H1 (cell line): ENCODE measurements around the gene UPF1. TPM values are rescaled to one million over a fixed set of nuclear protein-coding genes. Genes with fewer than 3 reads are reported as not detected.

ENCODE experiments used
- CTCF ChIA-PET: fragments of 300-600 bp; sonication (Branson Sonifier 250); formaldehyde crosslinking; loops from one replicate; lab custom pipeline; 2021; ENCODE audit not compliant: partially characterized antibody; lab: Charles Lee
- POLR2A ChIA-PET: fragments of 300-600 bp; sonication (Branson Sonifier 250); formaldehyde crosslinking; loops from one replicate; lab custom pipeline; 2021; ENCODE audit warnings: inconsistent platforms; ENCODE audit not compliant: partially characterized antibody; lab: Charles Lee
- DNase-seq, 2 experiments: peaks; one replicate each; pipeline versions ENCODE4 v3.0.0 to v3.0.0-alpha.2; 2010 to 2022; ENCODE audit warnings: low spot score in 2 of 2, low read depth in 1 of 2, mixed read lengths in 1 of 2
- FAIRE-seq: peaks from 2 replicates; lab custom pipeline; 2011; peaks lifted over from hg19 to GRCh38; lab: Jason Lieb, UNC
- H2AFZ ChIP-seq: 2 replicates; pipeline ENCODE4 v1.8.1; 2012; ENCODE audit warnings: low read length, inconsistent platforms
- H2AK5ac ChIP-seq: 2 replicates; pipeline ENCODE4 v1.6.1; 2013; ENCODE audit warnings: low read depth, low read length
- H2BK120ac ChIP-seq: replicated peaks from 2 replicates; pipeline ENCODE3; 2013; ENCODE audit warnings: low read depth, low read length, inconsistent platforms
- H2BK12ac ChIP-seq: 2 replicates; pipeline ENCODE4 v1.6.1; 2013; ENCODE audit warnings: low read depth, low read length
- H2BK15ac ChIP-seq: 2 replicates; pipeline ENCODE4 v1.6.1; 2013; ENCODE audit warnings: low read length
- H2BK20ac ChIP-seq: 2 replicates; pipeline ENCODE4 v1.6.1; 2013; ENCODE audit warnings: low read length
- H2BK5ac ChIP-seq: 2 replicates; pipeline ENCODE4 v1.6.1; 2013; ENCODE audit warnings: low read depth, low read length
- H3K14ac ChIP-seq: 2 replicates; pipeline ENCODE4 v1.6.1; 2013; ENCODE audit warnings: inconsistent platforms; ENCODE audit not compliant: insufficient read length
- H3K18ac ChIP-seq: 2 replicates; pipeline ENCODE4 v1.6.1; 2013; ENCODE audit warnings: low read length; ENCODE audit errors: extremely low read depth
- H3K23ac ChIP-seq: 2 replicates; pipeline ENCODE4 v1.6.1; 2013; ENCODE audit warnings: inconsistent platforms; ENCODE audit not compliant: insufficient read length
- H3K23me2 ChIP-seq: 2 replicates; pipeline ENCODE4 v1.6.1; 2013; ENCODE audit warnings: low read depth, low read length
- H3K27ac ChIP-seq: 2 replicates; pipeline ENCODE4 v1.6.1; 2011; ENCODE audit warnings: low read depth, low read length, inconsistent platforms
- H3K27me3 ChIP-seq, 4 experiments: replicated peaks in 1 of 4; 1 replicate in 1 of 4; 2 replicates in 3 of 4; pipeline versions ENCODE4 v1.6.1 to v1.8.1; 2011 to 2013; ENCODE audit warnings: low read length in 3 of 4, mild to moderate bottlenecking in 3 of 4, inconsistent platforms in 2 of 4, mixed read lengths in 2 of 4, moderate library complexity in 1 of 4; ENCODE audit not compliant: control insufficient read depth in 3 of 4, insufficient read depth in 3 of 4; ENCODE audit errors: extremely low read depth in 1 of 4
- H3K36me3 ChIP-seq, 4 experiments: 2 replicates each; pipeline versions ENCODE4 v1.6.1 to v1.8.1; 2011 to 2013; ENCODE audit warnings: mild to moderate bottlenecking in 4 of 4, low read length in 3 of 4, moderate library complexity in 2 of 4, control low read depth in 1 of 4, inconsistent platforms in 1 of 4; ENCODE audit not compliant: insufficient read depth in 4 of 4, control insufficient read depth in 2 of 4
- H3K4ac ChIP-seq: replicated peaks from 2 replicates; pipeline ENCODE3; 2013; ENCODE audit warnings: low read length, low read depth, mixed read lengths, inconsistent platforms; ENCODE audit not compliant: insufficient read length
- H3K4me1 ChIP-seq, 4 experiments: replicated peaks in 1 of 4; 1 replicate in 1 of 4; 2 replicates in 3 of 4; pipeline versions ENCODE4 v1.6.1 to v1.8.1; 2011 to 2013; ENCODE audit warnings: low read length in 3 of 4, inconsistent platforms in 2 of 4, mixed read lengths in 1 of 4; ENCODE audit not compliant: insufficient read depth in 4 of 4, control insufficient read depth in 3 of 4
- H3K4me2 ChIP-seq, 2 experiments: 2 replicates each; pipeline versions ENCODE4 v1.6.1 to v1.8.1; 2011 to 2013; ENCODE audit warnings: low read depth in 2 of 2, low read length in 2 of 2, control low read depth in 1 of 2, inconsistent platforms in 1 of 2, mild to moderate bottlenecking in 1 of 2; ENCODE audit not compliant: insufficient read depth in 1 of 2
- H3K4me3 ChIP-seq, 4 experiments: fragments of 200-600, 300-600 bp in 1 of 4; sonication (generic), shearing (Covaris generic), sonication (Bioruptor Twin) in 1 of 4; 2 replicates each; pipeline versions ENCODE4 v1.5.1 to v1.8.1; 2011 to 2016; ENCODE audit warnings: low read length in 4 of 4, low read depth in 3 of 4, control low read depth in 2 of 4, inconsistent platforms in 2 of 4, mild to moderate bottlenecking in 2 of 4, mixed read lengths in 1 of 4, moderate library complexity in 1 of 4; ENCODE audit not compliant: insufficient read depth in 2 of 4; ENCODE audit errors: extremely low read depth in 1 of 4
- H3K56ac ChIP-seq: replicated peaks from 2 replicates; pipeline ENCODE3; 2013; ENCODE audit warnings: low read depth, mild to moderate bottlenecking, mixed read lengths, low read length, inconsistent platforms; ENCODE audit not compliant: insufficient read length
- H3K79me1 ChIP-seq: 2 replicates; pipeline ENCODE4 v1.6.1; 2013; ENCODE audit warnings: low read depth, low read length, control low read depth
- H3K79me2 ChIP-seq, 2 experiments: 2 replicates each; pipeline versions ENCODE4 v1.6.1 to v1.8.1; 2012 to 2013; ENCODE audit warnings: low read length in 2 of 2, mild to moderate bottlenecking in 2 of 2, inconsistent platforms in 1 of 2; ENCODE audit not compliant: insufficient read depth in 2 of 2, control insufficient read depth in 1 of 2
- H3K9ac ChIP-seq, 4 experiments: replicated peaks in 1 of 4; 1 replicate in 1 of 4; 2 replicates in 3 of 4; pipeline versions ENCODE4 v1.6.1 to v1.8.1; 2011 to 2013; ENCODE audit warnings: low read depth in 3 of 4, low read length in 3 of 4, control low read depth in 2 of 4, mild to moderate bottlenecking in 2 of 4, moderate library complexity in 2 of 4, inconsistent platforms in 1 of 4; ENCODE audit errors: extremely low read depth in 1 of 4
- H3K9me3 ChIP-seq, 2 experiments: 2 replicates each; pipeline versions ENCODE4 v1.6.1 to v1.8.1; 2012 to 2013; ENCODE audit warnings: mild to moderate bottlenecking in 2 of 2, moderate library complexity in 2 of 2, control low read depth in 1 of 2, inconsistent platforms in 1 of 2, low read depth in 1 of 2, low read length in 1 of 2, mixed read lengths in 1 of 2; ENCODE audit not compliant: insufficient read depth in 2 of 2
- H4K20me1 ChIP-seq, 2 experiments: replicated peaks in 1 of 2; 2 replicates each; pipeline versions ENCODE3 to v1.8.1; 2011 to 2013; ENCODE audit warnings: inconsistent platforms in 2 of 2, low read length in 2 of 2, mild to moderate bottlenecking in 1 of 2; ENCODE audit not compliant: insufficient read depth in 2 of 2, control insufficient read depth in 1 of 2
- H4K5ac ChIP-seq: 2 replicates; pipeline ENCODE4 v1.6.1; 2013; ENCODE audit warnings: low read length, low read depth, mixed read lengths, inconsistent platforms; ENCODE audit not compliant: insufficient read length
- H4K8ac ChIP-seq: 2 replicates; pipeline ENCODE4 v1.8.0; 2013; ENCODE audit warnings: mild to moderate bottlenecking, moderate library complexity, low read length, inconsistent platforms; ENCODE audit not compliant: insufficient read depth; ENCODE audit errors: extremely low read depth
- H4K91ac ChIP-seq: replicated peaks from 2 replicates; pipeline ENCODE3; 2013; ENCODE audit warnings: low read length, mixed read lengths, inconsistent platforms; ENCODE audit not compliant: insufficient read length
- KDM1A ChIP-seq: fragments of 200-600, 300-600 bp; sonication (generic); IDR thresholded peaks from 2 replicates; pipeline ENCODE4 v1.7.1; 2016; ENCODE audit warnings: mild to moderate bottlenecking, low read length, borderline replicate concordance
- WGBS, 2 experiments: shearing (Covaris generic) in 1 of 2; methylation state at CpG; one replicate each; pipeline versions ENCODE4 v1.1.6 to v1.1.7; 2013 to 2015; ENCODE audit warnings: low lambda C conversion rate in 2 of 2, mixed read lengths in 2 of 2, inconsistent platforms in 1 of 2, low coverage in 1 of 2, missing lambda C conversion rate in 1 of 2; ENCODE audit not compliant: insufficient replicate concordance in 2 of 2, insufficient coverage in 1 of 2, insufficient read length in 1 of 2; ENCODE audit errors: extremely low coverage in 1 of 2, missing lambda C conversion rate in 1 of 2; 5-methylcytosine and 5-hydroxymethylcytosine counted together
- polyA plus RNA-seq, 7 experiments: library from polyadenylated mRNA; depleted of rRNA in 3 of 7; stranded (reverse) in 5 of 7; unstranded in 2 of 7; fragments of >200 nt in 5 of 7; fragments of 200-250 nt in 2 of 7; gene quantifications; 1 replicate in 5 of 7; 2 replicates in 1 of 7; 4 replicates in 1 of 7; pipeline versions ENCODE4 v1.2.1 to v1.2.3, GENCODE V29; 2011 to 2013; ENCODE audit warnings: missing spikeins in 2 of 7, mixed read lengths in 2 of 7
- total RNA-seq: library from RNA; stranded (reverse); fragmentation: NEBNext Ultra II Directional; extraction: Animal tissue kit (Norgen Biotek cat#: 25700); gene quantifications from 2 replicates; pipeline ENCODE4 v1.2.1, GENCODE V29; 2021

UPF1 gene
- total and polyA plus RNA-seq, 2 of the 8 experiments (the other 6 are each of a cell fraction or from before 2014, with no cell fraction given): 46.4 to 62.0 TPM

DNA sequence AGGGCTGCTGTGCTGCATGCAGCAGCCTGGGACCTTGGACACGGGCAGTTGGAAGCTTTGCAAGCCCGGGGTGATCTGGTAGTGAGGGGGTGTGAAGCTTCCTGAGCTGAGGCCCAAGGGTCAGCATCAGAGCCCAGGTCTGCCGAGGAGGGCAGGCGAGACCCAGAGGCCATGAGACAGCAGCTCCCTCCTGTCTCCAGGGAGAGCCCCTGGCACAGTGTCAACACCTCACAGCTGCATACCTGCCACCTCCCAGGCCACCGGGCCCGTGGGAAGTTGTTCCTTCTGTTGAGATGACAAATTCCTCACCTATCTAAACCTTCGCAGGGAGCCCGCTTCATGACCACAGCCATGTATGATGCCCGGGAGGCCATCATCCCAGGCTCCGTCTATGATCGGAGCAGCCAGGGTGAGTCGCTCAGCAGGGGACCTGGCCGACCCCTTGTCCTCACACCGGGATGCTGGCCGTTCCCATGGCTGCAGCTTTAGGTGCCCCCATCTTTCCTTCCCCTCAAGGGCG, 32.1 kb downstream of the UPF1 start:
- H3K79me2 ChIP-seq: no peaks in the 10 kb centered on the region
- CTCF ChIA-PET: interaction anchor here (0.6 to 15.1 kb wide), 7 partner anchors 8 to 412 kb away, joined by 3 to 247 read pairs (median 4); no protein-coding TSS in a partner anchor
- H3K4ac ChIP-seq: no peak overlapping the region
- H3K18ac ChIP-seq: no peak overlapping the region
- H4K5ac ChIP-seq: no peak overlapping the region
- H3K56ac ChIP-seq: no peak overlapping the region
- H3K9me3 ChIP-seq: no peaks in the 10 kb centered on the region
- no peaks in the 10 kb centered on the region for H3K27me3 ChIP-seq
- H3K79me1 ChIP-seq: no peaks in the 10 kb centered on the region; the same call in 1 of the 2 replicates
- H3K14ac ChIP-seq: no peak overlapping the region
- no peak overlapping the region for H2AFZ ChIP-seq
- no peak overlapping the region for H4K91ac ChIP-seq
- H2BK12ac ChIP-seq: no peak overlapping the region
- H2BK5ac ChIP-seq: no peak overlapping the region
- H2AK5ac ChIP-seq: no peak overlapping the region
- H2BK120ac ChIP-seq: no peak overlapping the region
- H3K4me2 ChIP-seq: no peak overlapping the region
- no peak overlapping the region for H2BK15ac ChIP-seq
- H4K20me1 ChIP-seq: peaks cover 7 to 27% of the 10 kb centered on the region in 2 experiments
- FAIRE-seq (no peak), DNase-seq (no peak)
- TF ChIP-seq KDM1A: no peak
- no peak overlapping the region for H3K4me3 ChIP-seq
- POLR2A ChIA-PET: interaction anchor here (0.7 kb wide), 1 partner anchor 31 kb away, joined by 3 read pairs; no protein-coding TSS in a partner anchor
- H3K4me1 ChIP-seq: peaks cover 0 to 4% (median under 1%) of the 10 kb centered on the region in 4 experiments; a peak in 2 of 7 replicates
- no peak overlapping the region for H4K8ac ChIP-seq
- no peak overlapping the region for H3K27ac ChIP-seq
- no peaks in the 10 kb centered on the region for H3K23me2 ChIP-seq
- 95% methylated on average over 16 of the region's 16 CpGs; no CpG with 5 or more reads in 1 of the 2 experiments for WGBS, 2 experiments
- H3K36me3 ChIP-seq: peaks cover 33 to 68% (median 53%) of the 10 kb centered on the region in 4 experiments
- H2BK20ac ChIP-seq: no peak overlapping the region
- no peak overlapping the region for H3K23ac ChIP-seq
- H3K9ac ChIP-seq: no peak overlapping the region
